GM21528 (cell line): ENCODE data around the gene GRK7.
A peak's percentile ranks its signal among the peaks of the same experiment; 100 is the strongest.

ENCODE experiments used
- ATAC-seq: cut with Tn5 transposase; IDR thresholded peaks from one replicate; pipeline ENCODE4 v1.9.1; 2021; ENCODE audit warnings: mild to moderate bottlenecking, moderate library complexity; ENCODE audit not compliant: unreplicated experiment, low FRiP score

GRK7 gene, protein sequence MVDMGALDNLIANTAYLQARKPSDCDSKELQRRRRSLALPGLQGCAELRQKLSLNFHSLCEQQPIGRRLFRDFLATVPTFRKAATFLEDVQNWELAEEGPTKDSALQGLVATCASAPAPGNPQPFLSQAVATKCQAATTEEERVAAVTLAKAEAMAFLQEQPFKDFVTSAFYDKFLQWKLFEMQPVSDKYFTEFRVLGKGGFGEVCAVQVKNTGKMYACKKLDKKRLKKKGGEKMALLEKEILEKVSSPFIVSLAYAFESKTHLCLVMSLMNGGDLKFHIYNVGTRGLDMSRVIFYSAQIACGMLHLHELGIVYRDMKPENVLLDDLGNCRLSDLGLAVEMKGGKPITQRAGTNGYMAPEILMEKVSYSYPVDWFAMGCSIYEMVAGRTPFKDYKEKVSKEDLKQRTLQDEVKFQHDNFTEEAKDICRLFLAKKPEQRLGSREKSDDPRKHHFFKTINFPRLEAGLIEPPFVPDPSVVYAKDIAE (N-terminal part only)

GRCh38 chr3:141763088-141763750, at the start of gene GRK7:
GRK7 (plus strand) TSS chr3:141763408; CDS start chr3:141778285, 14,877 bp downstream.
- ATAC-seq, result no peak

- ATAC-seq, result no peak
Measured at GRCh38 chr3:141714671-141715070, 48.5 kb upstream of the GRK7 start.

DNA sequence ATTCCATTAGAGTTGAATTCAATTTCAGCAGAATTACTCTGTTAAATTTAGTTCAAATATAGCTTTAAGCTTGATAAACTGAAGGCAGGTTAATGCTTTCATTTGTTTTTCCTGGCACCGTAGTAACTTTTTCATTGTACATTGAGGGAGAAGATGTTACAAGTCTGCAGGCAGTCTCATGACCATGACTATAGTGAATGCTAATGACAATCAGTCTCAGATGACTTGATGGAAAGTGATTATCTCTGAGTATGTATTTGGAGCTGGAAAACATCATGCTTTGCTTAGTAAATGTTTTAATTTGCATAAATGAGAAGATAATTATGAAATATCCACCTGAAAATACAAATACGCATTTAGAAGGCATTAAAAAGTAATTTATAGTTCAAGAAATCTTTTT, 41.1 kb upstream of the GRK7 start:
- ATAC-seq, result no peak

GRCh38 chr3:141722648-141723047, 40.6 kb upstream of the GRK7 start:
- ATAC-seq, result no peak

- no peak for ATAC-seq
Measured at GRCh38 chr3:141723255-141723654, 40.0 kb upstream of the GRK7 start.

DNA sequence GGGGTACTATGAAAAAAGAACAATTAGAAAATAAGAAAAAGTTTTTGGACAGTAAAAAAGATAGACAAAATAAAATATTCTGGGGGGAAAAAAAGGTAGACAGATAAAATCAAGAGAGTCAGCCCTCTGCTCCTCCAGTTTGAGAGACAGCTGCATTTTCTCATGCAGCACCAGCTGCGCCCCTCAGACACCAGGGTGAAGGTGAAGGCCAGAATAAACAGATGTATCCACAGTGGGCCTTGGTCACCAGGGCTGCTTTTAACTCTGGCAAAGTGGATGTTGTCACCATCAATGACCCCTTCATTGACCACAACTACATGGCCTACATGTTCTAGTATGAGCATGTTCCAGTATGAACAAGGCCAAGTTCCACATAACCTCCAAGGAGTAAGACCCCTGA, 39.0 kb upstream of the GRK7 start:
- no peak for ATAC-seq

DNA sequence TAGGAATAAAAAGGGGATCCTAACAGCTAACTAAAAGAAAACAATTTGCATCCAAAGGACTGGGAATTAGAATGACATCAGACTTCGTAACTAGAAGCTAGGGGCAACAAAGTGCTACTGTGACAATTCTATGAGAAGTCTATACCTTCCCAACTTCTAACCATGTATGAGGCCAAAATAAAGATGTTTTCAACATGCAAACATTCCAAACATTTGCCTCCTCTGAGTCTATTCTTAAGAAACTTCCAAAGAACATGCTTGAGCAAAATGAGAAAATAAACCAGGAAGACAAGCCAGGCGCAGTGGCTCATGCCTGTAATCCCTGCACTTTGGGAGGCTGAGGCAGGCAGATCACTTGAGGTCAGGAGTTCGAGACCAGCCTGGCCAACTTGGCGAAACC, 38.2 kb upstream of the GRK7 start:
- no peak for ATAC-seq

- ATAC-seq, result no peak
Measured at GRCh38 chr3:141726483-141726882, 36.7 kb upstream of the GRK7 start.

DNA sequence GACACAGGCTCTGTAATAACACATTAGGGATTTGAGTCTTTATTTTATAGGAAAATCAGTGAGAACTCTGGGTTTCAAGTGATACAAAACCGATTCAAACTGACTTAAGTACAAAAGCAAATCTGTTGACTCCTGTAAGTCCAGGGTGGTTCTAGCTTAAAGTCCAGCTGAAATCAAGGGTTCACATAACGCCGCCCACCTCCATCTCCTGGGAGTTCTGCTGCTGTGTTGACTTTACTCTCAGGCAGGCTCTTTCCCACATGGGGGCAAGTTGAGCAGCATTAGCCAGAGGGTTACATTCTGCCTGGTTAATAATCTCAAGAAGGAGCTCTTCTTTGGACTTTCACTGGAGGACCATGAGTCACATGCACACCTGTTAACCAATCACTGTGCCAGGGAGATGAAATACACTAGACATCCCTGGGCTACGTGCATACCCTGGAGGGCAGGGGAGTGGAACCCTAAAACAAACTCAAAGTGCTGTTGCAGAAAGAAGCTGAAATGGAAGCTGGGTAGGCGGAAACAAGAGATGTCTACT, 34.8 kb upstream of the GRK7 start:
- ATAC-seq, result no peak

DNA sequence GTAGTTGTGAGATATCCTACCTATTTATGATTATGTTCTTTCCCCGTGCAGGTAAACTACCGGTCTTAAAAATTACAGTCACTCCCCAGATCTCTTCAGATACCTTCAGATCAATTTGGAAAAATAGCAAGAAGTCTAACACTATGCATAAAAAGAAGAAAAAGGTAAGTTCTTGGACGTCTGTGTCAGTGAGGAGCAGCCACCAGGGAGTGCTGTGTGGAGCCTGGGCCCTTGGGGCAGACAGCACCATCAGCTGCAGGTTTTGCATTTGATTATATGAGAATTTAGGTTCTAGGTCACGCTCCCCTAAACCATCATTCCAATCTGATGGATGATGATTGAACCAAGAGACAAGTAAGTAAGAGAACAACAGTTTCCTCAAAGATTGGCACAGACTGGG, 34.0 kb upstream of the GRK7 start:
- ATAC-seq, result no peak

DNA sequence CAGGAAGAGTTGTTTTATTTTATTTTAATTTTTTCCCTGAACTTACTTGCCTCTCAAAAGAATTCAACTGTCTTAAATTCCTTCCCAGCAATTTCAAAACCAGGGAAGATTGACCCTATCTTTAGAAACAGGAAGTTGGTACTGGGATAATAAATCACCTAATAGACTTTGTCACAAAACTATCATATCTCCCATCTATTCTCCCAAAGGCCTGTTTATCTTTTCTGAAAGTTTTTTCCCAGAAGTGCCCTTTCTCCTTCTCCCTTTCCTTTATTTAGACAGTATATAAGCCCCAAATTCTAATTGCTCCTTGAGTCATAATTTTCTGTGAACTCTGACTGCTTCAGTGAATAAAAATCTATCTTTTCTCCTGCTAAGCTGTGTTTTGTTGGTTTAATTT, 28.0 kb upstream of the GRK7 start:
- ATAC-seq, result no peak

GRCh38 chr3:141735770-141736465, 27.3 kb upstream of the GRK7 start:
- ATAC-seq, result no peak

DNA sequence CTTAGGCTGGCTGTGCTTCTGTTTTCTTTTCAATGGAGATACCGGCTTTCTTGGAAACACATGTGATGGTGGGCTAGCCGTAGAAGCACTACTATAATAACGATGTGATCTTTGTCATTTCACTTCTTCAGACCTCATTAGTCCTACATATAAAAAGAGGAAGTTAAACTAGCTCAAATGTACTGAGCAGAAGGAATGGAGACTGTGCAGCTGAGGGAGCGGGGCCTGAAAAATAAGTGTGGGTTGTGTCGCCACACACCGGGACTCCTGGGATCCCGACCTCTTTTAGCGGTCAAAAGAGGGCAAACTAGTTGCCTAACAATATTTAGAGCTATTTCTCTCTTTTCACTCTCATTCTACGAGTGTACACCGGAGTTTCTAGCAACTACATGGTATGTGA, 26.1 kb upstream of the GRK7 start:
- ATAC-seq, result no peak

GRCh38 chr3:141737678-141738021, 25.6 kb upstream of the GRK7 start:
- no peak for ATAC-seq

DNA sequence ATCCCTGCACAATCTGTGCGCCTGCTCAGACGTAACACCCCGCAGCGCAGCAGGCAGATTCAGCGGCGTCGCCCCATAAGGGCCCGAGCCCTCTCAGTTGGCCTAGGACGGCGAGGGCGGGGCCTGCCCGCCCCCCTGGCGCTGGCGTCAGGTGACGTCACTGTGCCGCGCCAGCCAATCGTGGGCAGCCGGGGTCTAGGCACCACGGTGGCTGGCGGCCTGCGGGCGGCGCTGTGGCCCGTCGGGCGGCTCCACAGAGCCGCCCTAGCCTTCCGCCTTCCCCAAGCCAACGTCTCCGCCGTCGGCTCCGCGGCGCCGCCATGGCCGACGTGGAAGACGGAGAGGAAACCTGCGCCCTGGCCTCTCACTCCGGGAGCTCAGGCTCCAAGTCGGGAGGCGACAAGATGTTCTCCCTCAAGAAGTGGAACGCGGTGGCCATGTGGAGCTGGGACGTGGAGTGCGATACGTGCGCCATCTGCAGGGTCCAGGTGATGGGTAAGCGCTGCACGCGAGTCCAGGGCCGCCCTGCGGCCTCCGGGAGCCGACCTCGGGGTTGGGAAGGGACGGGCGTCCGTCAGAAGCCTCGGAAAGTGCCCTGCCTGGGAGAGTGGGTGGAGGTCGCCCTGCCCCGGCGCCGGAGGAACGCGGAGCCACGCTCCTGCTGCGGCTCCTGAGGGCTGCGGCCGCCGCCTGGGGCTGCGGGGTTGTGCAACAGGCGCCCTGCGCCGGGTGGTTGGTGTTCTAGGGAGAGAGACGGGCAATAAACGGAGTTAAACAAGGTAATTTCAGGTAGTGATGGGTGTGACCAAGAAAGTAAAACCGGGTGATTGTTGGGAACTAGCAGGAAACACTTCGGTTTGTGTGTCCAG, 25.0 kb upstream of the GRK7 start, which contains the start of gene RNF7:
TSS of gene RNF7 (plus strand) at position 277 of the 869 bp plus-strand sequence. CDS start at position 321, 44 bp downstream.
- peak; percentile 94 for ATAC-seq

DNA sequence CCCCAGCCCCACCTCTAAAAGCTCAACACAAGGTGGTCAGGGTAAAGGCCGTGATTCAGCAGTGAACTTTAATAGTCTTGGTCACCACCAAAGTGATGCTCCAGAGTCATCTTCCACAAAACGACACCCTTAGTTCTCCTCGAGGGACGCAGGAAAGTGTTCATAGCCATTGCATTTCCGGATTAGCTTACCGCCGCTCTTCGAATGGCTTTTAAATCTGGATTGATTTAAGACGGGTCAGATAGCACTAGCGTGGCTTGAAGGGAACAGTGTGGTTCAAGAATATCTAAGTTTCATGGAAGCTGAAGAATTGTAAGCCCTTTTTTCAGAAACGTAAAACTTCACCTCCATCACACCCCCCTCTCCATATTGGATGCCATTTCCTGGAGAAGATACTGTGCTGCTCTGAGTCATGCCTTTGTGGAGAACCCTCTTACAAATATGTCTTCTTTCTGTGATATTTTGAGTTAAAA, 24.3 kb upstream of the GRK7 start:
- no peak for ATAC-seq

- ATAC-seq, result no peak
Measured at GRCh38 chr3:141739731-141740130, 23.5 kb upstream of the GRK7 start.

DNA sequence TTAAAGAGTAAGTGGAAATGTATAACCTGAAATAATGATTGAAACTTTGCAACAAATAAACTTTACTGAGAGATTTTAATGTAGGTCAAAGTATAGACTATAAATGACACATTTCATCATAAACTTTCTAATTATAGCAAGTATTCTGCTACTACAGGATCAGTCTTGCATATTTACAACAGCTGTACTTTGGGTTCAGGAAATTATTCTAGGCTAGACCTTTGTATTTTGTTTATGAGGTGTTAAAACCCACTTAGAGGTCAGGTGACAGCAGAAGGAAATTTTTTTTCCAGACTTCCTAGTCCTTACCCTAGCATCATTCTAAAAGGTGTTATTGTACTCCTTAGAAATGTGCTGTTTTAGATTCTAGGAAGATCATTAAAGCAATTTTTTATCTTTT, 22.9 kb upstream of the GRK7 start:
- ATAC-seq, result no peak

DNA sequence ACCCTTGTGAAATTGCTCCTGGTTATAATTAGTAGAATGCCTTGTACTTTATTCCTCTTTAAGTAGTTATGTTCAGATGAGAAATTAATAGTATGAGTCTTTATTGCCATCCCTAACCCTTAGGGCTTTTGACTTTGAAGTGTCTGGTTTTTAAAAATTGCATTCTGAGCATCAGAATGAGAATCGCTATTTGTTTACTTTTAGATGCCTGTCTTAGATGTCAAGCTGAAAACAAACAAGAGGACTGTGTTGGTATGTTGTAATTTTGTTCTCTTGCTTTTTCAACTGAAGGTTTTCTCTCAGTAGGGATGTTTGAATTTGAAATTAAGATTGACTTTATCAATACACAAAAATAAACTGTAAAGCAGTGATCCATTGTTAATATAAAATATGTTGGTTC, 19.9 kb upstream of the GRK7 start:
- ATAC-seq, result no peak

- ATAC-seq, result no peak
Measured at GRCh38 chr3:141746962-141747361, 16.2 kb upstream of the GRK7 start.
